GM23338 (cell line): Measurements from ENCODE around the gene KRT37.

ENCODE experiments used
- CREB1 ChIP-seq: fragments of 250-450 bp; sonication (Bioruptor Pico); IDR thresholded peaks from 2 replicates; pipeline ENCODE4 v1.5.0; 2020; ENCODE audit warnings: low read depth, mild to moderate bottlenecking, moderate library complexity
- TF ChIP-seq, protein P1 (sequence below): IDR thresholded peaks from one replicate; pipeline ENCODE4 v1.6.1; 2018; ENCODE audit warnings: antibody characterized with exemption; ENCODE audit not compliant: unreplicated experiment

DNA sequence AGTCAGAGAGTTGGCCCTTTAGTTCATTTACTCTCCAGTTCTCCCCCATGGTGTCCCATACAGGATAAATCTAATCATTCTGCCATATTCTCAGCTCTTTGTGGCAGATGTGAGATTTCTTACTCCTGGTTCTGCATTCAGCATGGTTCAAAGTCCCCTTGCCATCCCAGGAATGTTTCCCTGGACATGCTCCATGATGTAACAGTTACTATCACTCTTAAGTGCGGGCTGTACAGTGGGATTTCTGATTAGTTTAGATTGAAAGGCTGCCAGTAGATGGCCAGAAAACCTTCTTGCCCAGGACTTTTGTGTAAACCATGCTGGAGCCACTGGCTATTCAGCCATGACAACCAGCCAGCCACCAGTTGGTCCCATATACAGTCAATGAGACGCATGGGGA, 10.4 kb downstream of the KRT37 start:
- no peak for TF ChIP-seq CREB1 (CRISPR knock-in tag)
- TF ChIP-seq, protein P1, sequence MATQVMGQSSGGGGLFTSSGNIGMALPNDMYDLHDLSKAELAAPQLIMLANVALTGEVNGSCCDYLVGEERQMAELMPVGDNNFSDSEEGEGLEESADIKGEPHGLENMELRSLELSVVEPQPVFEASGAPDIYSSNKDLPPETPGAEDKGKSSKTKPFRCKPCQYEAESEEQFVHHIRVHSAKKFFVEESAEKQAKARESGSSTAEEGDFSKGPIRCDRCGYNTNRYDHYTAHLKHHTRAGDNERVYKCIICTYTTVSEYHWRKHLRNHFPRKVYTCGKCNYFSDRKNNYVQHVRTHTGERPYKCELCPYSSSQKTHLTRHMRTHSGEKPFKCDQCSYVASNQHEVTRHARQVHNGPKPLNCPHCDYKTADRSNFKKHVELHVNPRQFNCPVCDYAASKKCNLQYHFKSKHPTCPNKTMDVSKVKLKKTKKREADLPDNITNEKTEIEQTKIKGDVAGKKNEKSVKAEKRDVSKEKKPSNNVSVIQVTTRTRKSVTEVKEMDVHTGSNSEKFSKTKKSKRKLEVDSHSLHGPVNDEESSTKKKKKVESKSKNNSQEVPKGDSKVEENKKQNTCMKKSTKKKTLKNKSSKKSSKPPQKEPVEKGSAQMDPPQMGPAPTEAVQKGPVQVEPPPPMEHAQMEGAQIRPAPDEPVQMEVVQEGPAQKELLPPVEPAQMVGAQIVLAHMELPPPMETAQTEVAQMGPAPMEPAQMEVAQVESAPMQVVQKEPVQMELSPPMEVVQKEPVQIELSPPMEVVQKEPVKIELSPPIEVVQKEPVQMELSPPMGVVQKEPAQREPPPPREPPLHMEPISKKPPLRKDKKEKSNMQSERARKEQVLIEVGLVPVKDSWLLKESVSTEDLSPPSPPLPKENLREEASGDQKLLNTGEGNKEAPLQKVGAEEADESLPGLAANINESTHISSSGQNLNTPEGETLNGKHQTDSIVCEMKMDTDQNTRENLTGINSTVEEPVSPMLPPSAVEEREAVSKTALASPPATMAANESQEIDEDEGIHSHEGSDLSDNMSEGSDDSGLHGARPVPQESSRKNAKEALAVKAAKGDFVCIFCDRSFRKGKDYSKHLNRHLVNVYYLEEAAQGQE, result no peak
